Femur (tissue), 1 donor: Measurements from ENCODE around the gene CDC25B.
"Not testable (repeated sequence)": the region's sequence is repeated elsewhere in the genome, so short reads cannot be mapped to it uniquely, and the experiment has no call there.

Experiments used
- DNase-seq: peaks from one replicate; pipeline ENCODE4 v3.0.0-alpha.2; 2017

Gene CDC25B

DNA sequence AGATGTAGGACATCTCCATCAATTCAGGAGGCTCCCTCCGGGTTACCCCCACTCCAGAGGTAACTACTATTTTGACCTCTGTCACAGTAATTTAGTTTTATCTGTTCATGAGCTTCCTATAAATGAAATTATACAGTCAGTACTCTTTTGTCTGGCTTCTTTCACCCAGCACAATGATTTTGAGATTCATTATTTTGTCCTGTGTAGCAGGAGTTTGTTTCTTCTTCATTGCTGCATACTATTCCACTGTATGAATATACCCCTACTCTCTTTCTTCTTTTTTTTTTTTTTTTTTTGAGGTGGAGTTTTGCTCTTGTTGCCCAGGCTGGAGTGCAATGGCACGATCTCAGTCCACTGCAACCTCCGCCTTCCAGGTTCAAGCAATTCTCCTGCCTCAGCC lies 12.4 kb downstream of the CDC25B start:
- no peak for DNase-seq

DNA sequence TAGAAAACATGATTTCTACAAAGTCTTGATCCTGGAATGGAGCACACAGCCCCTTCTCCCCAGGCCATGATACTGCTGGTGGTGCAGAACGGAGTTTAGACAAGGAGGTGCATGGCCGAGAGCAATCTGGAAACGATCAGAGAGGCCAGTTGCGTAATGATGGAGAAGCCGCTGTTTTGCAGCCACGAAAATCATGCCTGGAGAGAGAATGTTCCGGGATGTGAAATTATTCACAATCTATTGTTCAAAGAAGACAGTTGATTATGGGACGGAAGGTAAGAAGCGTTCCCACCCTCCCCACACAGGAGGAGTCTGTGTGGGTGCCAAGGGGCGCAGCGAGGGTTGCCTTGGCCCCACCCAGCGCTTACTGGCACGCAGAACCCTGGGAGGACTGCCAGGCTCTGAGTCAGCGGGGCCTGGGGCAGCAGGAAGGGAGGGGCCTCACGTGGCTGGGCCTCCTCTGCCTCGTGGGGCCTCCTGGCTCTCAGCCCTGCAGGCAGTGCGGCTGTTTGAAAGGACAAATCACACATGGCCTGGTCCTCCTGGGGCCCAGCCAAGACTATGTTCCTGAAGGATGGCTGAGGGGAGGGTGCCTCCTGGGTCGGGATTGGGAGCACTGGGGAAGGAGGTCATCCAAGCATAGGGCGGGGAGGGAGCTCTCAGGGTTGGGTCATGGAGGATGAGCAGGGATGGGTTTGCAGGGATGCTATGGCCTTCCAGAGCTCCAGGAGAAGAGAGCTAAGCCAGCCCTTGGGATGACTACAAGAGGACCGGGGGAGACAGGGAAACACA lies 15.6 kb downstream of the CDC25B start:
- peak; percentile 98 for DNase-seq

DNA sequence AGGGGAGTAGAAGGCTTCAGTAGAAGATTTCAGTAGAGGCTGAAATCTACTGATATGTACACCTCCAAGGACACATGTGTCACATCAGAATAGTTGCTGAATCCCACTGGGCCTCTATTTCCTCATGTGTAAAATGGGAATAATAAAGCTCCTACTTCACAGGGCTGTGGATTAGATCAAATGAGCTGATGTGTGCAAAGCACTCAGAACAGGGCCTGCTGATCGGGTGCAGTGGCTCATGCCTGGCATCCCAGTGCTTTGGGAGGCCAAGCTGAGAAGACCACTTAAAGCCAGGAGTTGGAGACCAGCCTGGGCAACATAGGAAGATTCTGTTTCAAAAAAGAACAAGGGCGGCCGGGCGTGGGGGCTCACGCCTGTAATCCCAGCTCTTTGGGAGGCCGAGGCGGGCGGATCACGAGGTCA lies 16.2 kb downstream of the CDC25B start:
- DNase-seq: peak; percentile 29

DNA sequence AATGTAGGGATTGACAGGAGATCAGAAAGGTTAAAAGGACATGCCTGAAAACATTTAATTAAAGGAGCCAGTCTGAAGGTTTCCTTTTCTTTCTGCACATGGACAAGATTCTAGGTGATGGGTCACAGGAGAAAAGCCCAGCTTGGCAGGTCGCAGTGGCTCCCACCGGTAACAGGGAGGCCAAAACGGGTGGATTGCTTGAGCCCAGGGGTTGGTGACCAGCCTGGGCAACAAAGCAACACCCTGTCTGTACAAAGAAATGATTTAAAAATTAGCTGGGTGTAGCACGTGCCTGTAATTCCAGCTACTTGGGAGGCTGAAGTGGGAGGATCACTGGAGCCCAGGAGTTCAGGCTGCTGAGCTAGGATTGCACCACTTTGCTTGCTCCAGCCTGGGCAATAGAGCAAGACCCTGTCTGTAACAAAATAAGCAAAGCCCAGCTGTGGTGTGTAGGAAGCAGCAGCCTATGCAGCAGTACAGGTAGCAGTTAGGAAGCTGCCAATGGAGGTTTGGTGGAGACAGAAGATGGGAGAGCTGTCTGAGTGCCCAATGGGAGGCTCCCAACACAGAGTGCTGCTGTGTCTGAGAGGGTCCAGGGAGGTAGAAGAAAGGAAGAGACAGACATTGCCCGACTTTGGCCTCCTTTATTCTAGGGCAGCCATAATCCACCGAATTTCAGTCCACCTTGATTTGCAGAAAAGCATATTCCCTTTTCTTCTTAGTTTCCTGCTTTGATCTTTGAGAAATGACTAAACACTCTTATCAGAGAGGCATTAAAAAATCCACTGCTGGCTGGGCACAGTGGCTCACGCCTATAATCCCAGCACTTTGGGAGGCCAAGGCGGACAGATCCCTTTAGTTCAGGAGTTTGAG lies 17.1 kb downstream of the CDC25B start:
- peak; percentile 19 for DNase-seq

DNA sequence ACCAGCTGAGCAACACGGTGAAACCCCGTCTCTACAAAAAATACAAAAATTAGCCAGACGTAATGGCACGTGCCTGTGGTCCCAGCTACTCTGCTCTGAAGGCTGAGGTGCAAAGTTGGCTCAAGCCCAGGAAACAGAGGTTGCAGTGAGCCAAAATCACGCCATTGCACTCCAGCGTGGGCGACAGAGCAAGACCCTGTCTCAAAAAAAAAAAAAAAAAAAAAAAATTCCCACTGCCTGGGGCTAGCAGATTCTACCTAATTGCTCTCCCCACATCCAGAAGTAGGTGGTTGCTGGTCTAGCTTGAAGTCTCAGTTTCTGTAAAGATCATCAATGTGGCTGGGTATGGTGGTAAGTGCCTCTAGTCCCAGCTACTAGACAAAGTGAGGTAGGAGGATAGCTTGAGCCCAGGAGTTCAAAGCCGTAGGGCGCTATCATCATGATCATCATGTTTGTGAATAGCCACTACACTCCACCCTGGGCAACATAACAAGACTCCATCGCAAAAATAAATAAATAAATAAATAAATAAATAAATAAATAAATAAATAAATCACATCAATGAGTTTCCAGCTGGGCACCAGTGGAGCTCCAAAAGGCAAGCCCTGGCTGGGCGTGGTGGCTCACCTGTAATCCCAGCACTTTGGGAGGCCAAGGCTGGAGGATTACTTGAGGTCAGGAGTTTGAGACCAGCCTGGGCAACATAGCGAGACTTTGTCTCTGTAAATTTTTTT lies 17.9 kb downstream of the CDC25B start:
- DNase-seq: peak; percentile 22

GRCh38 chr20:3814928-3815495 lies 18.9 kb downstream of the CDC25B start:
- DNase-seq: peak; percentile 25

DNA sequence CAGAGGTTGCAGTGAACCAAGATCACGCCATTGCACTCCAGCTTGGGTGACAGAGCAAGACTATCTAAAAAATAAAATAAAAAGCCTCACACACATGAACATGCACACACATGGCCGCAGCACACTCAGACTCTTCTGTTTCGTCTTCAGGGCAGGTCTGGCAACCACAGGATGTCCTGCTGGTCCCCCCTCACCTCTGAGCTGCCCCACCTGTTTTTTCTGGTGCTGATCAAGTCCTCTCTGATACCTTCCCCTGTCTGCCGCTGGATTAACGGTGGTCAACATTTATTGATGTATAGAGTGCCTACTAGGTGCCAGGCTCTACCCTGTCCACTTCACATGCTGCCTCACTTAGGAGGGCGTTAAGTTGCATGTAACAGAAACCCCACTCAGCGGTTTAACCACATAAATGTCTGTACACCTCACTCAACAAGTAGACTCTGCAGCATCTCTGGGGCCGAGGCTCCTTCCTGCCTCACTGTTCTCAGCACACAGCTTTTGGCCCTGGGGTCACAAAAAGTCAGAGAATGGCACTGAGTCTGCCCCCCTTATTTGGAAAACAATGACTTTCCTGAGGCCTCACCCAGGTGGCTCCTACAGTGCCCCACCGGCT lies 19.7 kb downstream of the CDC25B start:
- peak; percentile 15 for DNase-seq

DNA sequence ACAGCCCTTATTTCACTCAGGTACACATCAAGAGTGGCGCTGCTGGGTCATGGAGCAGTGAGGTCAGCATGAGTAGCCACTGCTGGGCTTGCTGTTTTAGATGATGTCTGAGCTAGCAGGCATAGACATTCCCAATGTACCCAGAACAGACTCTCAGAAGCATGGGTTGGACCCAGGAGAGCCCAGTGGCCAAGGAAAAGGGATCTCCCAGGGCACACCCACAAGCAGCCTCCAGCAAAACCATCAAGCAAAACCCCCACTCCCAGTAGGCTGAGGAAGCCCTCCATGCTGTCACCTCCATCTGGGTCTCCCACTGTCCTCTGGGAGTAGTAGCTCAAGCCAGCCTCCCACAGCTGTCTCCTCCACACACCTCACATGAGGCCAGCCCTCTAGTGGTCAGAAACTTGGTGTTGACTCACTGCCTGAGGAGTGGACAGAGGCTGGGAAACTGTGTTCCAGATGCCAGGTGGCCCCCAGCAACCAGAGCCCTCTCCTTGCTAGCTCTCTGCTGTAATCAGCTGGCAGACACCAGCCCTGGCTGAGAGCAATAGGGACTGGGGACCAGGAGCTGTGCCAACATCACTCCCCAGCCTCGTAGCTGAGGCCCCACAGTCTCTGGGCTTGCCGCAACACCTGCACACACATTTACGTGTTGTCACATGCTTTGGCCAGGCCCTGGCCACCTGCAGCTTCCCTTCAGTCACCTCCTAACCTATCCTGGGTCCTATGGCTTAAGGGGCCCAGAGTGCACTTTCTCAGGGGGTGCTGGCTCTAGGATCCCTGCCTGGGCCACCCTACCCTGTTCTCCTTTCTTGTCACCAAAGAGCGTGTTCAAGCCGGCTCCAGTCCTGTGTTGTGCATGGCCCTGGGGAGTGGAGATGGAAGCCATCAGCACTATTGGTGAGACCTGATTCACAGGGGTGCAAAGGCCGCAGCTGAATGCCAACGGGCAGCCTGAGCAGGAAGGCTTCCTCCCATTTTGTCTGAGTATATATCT lies 22.3 kb downstream of the CDC25B start:
- peak; percentile 75 for DNase-seq

GRCh38 chr20:3819411-3820047 lies 23.4 kb downstream of the CDC25B start:
- peak; percentile 40 for DNase-seq

- DNase-seq: peak; percentile 98
Measured at GRCh38 chr20:3820048-3820900, 24.2 kb downstream of the CDC25B start, which contains the start of gene AP5S1. Gene AP5S1, plus strand, starts transcription at chr20:3820547. Its CDS starts 1,571 bp downstream, at chr20:3822118.

DNA sequence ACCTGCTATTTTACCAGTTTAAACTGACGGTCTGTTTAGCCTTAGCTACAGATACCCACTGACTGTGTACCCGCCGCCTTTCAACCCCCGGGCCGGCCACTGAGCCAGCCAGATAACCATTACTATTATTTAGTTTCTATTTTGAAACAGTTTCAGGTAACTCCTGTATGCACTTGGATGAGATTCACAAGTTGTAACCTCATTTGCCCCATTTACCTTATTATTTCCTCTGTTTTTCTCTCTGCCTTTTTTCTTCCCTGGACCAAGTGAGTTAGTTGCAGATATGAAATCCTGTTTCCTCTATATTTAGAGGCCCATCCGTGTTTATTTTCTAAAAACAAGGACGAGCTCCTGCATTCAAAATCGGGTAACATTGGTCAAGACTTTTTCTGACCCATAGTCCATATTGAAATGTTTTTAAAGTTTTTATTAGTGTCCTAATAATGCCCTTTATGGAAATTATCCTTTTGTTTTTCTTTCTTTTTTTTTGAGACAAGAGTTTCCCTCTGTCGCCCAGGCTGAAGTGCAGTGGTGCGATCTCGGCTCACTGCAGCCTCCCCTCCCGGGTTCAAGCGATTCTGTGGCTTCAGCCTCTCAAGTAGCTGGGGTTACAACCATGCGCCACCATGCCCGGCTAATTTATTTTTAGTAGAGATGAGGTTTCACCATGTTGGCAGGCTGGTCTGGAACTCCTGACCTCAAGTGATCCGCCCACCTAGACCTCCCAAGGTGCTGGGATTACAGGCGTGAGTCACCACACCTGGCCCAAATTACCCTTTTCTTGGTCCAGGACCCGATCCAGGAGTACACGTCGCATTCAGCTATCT lies 25.0 kb downstream of the CDC25B start:
- peak; percentile 29 for DNase-seq

DNA sequence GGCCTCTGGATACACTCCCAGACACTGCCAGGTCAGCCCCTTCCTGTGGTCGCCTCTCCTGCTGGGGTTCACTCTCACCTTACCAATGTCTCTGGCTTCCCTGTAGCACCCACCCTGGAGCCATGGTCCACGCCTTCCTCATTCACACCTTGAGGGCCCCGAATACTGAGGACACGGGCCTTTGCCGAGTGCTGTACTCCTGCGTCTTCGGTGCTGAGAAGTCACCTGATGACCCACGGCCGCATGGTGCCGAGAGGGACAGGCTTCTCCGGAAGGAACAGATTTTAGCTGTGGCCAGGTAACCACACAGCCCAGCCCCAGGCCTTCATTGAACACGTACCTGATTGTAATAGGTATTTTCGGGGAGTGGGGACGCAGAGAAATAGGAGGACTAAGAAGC lies 25.9 kb downstream of the CDC25B start:
- DNase-seq: peak; percentile 20

DNA sequence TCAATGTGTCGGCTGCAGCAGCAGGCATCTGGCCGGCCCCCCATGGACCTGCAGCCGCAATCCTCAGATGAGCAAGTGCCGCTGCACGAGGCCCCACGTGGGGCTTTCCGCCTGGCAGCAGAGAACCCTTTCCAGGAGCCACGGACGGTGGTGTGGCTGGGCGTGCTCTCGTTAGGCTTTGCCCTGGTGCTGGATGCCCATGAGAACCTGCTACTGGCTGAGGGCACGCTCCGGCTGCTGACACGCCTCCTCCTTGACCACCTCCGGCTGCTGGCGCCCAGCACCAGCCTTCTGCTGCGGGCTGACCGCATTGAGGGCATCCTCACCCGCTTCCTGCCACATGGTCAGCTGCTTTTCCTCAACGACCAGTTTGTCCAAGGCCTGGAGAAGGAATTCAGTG lies 27.8 kb downstream of the CDC25B start:
- DNase-seq: no peak

- DNase-seq: no peak
Measured at GRCh38 chr20:3825526-3825925, 29.4 kb downstream of the CDC25B start.

DNA sequence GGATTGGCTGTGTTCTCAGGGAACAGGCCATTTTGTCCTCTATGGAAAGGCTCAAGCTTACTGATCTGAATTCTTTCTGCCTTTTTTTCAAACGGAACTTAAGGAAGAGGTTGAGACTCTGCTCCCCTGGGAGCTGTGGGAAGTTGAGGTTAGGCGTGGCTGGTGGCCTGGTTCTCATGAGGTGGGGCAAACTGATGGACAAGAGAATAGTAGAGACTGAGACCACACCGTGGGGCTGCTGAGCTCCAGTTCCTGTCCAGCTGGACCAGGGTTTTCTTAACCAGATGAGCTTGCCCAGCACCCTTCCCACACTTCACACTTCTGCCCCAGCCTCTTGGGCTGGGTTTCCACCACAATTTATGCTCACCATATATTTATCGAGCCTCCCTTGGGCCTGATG lies 30.3 kb downstream of the CDC25B start:
- no peak for DNase-seq

DNA sequence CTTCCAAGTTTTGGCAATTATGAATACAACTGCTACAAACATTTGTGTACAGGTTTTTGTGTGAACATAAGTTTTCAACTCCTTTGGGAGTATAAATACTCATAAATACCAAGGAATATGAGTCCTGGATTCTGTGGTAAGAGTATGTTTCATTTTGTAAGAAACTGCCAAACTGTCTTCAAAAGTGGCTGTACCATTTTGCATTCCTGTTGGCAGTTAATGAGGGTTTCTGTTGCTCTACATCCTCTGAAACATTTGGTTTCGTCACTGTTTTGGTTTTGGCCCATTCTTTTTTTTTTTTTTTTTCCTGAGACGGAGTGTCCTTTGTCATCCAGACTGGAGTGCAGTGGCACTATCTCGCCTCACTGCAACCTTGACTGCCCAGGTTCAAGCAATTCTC lies 32.7 kb downstream of the CDC25B start:
- no peak for DNase-seq

DNA sequence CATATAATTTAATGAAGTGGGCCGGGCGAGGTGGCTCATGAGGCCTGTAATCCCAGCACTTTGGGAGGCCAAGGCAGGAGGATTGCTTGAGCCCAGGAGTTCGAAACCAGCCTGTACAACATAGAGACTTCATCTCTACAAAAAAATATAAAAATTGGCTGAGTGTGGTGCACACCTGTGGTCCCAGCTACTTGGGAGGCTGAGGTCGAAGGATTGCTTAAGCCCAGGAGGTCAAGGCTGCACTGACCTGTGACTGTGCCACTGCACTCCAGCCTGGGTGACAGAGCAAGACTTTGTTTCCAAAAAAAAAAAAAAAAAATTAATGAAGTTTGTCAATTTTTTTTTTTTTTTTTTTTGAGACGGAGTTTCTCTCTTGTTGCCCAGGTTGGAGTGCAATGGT lies 33.8 kb downstream of the CDC25B start:
- not testable (repeated sequence) for DNase-seq

GRCh38 chr20:3836132-3836531 lies 40.0 kb downstream of the CDC25B start:
- DNase-seq: no peak

- no peak for DNase-seq
Measured at GRCh38 chr20:3839328-3839727, 43.2 kb downstream of the CDC25B start.
